ENCODE data around the gene TAF11L6. TPM values are rescaled to one million over a fixed set of nuclear protein-coding genes. Genes with fewer than 3 reads are reported as not detected.
"Not testable (repeated sequence)": the region's sequence is repeated elsewhere in the genome, so short reads cannot be mapped to it uniquely, and the experiment has no call there.

The TAF11L6 gene
- total RNA-seq, 4 donors from 2014 or later, result not detected

- no peak for TF ChIP-seq CTCF (IDR thresholded peaks at IDR 0.05; ENCODE audit: low read depth)
Observed at GRCh38 chr5:17511775-17512325, 16.6 kb upstream of the TAF11L6 start.

- not testable (repeated sequence) for TF ChIP-seq CTCF (IDR thresholded peaks at IDR 0.05; ENCODE audit: low read depth)
Observed at GRCh38 chr5:17518067-17518466, 10.4 kb upstream of the TAF11L6 start, which contains the start of gene TAF11L3. TAF11L3 (plus strand) TSS chr5:17518367.

- not testable (repeated sequence) for TF ChIP-seq CTCF (IDR thresholded peaks at IDR 0.05; ENCODE audit: low read depth)
Observed at GRCh38 chr5:17521501-17521900, 7.0 kb upstream of the TAF11L6 start, which contains the start of gene TAF11L4. TAF11L4 (plus strand) TSS chr5:17521801.

- not testable (repeated sequence) for TF ChIP-seq CTCF (IDR thresholded peaks at IDR 0.05; ENCODE audit: low read depth)
Observed at GRCh38 chr5:17524935-17525334, 3.5 kb upstream of the TAF11L6 start, which contains the start of gene TAF11L5. TAF11L5 (plus strand) TSS chr5:17525235.

Small RNAs within 50 kb of the gene (small RNA-seq; reads per million reads assigned to genes)
- not detected for gene AC106774.3

Other genes starting within 250 kb of the TAF11L6 start
- not detected for gene TAF11L2, start 30.4 kb upstream of the TAF11L6 start, total RNA-seq
- gene TAF11L3, start 10.3 kb upstream of the TAF11L6 start, total RNA-seq, result not detected
- gene TAF11L4, start 6.9 kb upstream of the TAF11L6 start, total RNA-seq, result not detected
- not detected for gene TAF11L5, start 3.4 kb upstream of the TAF11L6 start, total RNA-seq
- not detected for gene TAF11L7, start 57.1 kb downstream of the TAF11L6 start, total RNA-seq
- gene TAF11L8, start 62.3 kb downstream of the TAF11L6 start, total RNA-seq, result not detected
- gene TAF11L9, start 65.7 kb downstream of the TAF11L6 start, total RNA-seq, result not detected
- gene TAF11L10, start 69.2 kb downstream of the TAF11L6 start, total RNA-seq, result not detected
- gene TAF11L11, start 75.5 kb downstream of the TAF11L6 start, total RNA-seq, result not detected
- gene TAF11L12, start 81.7 kb downstream of the TAF11L6 start, total RNA-seq, result not detected
- gene TAF11L13, start 103.4 kb downstream of the TAF11L6 start, total RNA-seq, result not detected
- gene TAF11L14, start 105.8 kb downstream of the TAF11L6 start, total RNA-seq, result not detected